ENCODE results near the gene PIRT.

DNA sequence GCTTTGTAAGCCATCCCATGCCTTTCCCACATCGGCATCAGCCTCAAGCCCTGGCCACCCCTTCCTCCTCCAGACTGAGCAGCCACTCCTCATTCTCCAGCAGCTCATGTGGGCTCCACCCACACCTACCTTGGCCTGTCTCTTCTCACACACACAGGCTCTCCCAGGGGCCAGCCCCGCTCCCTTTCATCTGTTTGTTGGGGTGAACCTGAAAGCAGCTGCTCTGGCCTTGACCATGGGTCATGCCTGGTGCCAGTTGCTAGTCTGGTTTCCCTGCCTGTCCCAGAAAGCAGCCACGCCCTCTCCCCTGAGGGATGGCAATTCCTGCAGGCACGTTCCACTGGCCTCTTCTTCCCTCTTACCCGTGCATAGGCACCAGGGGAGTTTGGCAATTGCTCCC is 22.6 kb downstream of the PIRT start:
- TF ChIP-seq CTCF (IDR thresholded peaks at IDR 0.05) (no peak), MYC (IDR thresholded peaks at IDR 0.05; ENCODE audit: borderline replicate concordance, low read length) (no peak), USF2 (IDR thresholded peaks at IDR 0.05) (no peak), CEBPB (IDR thresholded peaks at IDR 0.05) (no peak), NFE2L2 (conservative IDR thresholded peaks at IDR 0.05; ENCODE audit: low read length) (no peak), MAZ (IDR thresholded peaks at IDR 0.05; ENCODE audit: borderline replicate concordance, low read depth, low read length) (no peak), BHLHE40 (IDR thresholded peaks at IDR 0.05; ENCODE audit: low read depth, low read length) (no peak)
- TF ChIP-seq, protein P1, sequence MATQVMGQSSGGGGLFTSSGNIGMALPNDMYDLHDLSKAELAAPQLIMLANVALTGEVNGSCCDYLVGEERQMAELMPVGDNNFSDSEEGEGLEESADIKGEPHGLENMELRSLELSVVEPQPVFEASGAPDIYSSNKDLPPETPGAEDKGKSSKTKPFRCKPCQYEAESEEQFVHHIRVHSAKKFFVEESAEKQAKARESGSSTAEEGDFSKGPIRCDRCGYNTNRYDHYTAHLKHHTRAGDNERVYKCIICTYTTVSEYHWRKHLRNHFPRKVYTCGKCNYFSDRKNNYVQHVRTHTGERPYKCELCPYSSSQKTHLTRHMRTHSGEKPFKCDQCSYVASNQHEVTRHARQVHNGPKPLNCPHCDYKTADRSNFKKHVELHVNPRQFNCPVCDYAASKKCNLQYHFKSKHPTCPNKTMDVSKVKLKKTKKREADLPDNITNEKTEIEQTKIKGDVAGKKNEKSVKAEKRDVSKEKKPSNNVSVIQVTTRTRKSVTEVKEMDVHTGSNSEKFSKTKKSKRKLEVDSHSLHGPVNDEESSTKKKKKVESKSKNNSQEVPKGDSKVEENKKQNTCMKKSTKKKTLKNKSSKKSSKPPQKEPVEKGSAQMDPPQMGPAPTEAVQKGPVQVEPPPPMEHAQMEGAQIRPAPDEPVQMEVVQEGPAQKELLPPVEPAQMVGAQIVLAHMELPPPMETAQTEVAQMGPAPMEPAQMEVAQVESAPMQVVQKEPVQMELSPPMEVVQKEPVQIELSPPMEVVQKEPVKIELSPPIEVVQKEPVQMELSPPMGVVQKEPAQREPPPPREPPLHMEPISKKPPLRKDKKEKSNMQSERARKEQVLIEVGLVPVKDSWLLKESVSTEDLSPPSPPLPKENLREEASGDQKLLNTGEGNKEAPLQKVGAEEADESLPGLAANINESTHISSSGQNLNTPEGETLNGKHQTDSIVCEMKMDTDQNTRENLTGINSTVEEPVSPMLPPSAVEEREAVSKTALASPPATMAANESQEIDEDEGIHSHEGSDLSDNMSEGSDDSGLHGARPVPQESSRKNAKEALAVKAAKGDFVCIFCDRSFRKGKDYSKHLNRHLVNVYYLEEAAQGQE (IDR thresholded peaks at IDR 0.05): no peak
- TF ChIP-seq, protein P2, sequence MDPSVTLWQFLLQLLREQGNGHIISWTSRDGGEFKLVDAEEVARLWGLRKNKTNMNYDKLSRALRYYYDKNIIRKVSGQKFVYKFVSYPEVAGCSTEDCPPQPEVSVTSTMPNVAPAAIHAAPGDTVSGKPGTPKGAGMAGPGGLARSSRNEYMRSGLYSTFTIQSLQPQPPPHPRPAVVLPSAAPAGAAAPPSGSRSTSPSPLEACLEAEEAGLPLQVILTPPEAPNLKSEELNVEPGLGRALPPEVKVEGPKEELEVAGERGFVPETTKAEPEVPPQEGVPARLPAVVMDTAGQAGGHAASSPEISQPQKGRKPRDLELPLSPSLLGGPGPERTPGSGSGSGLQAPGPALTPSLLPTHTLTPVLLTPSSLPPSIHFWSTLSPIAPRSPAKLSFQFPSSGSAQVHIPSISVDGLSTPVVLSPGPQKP (IDR thresholded peaks at IDR 0.05; ENCODE audit: low read depth, low read length): no peak
